ENCODE measurements around the gene GLS.
A peak's percentile ranks its signal among the peaks of the same experiment; 100 is the strongest.
"Not testable (repeated sequence)": the region's sequence is repeated elsewhere in the genome, so short reads cannot be mapped to it uniquely, and the experiment has no call there.

The GLS gene

GRCh38 chr2:190940454-190940853, 59.8 kb downstream of the GLS start:
- no peak for DNase-seq

DNA sequence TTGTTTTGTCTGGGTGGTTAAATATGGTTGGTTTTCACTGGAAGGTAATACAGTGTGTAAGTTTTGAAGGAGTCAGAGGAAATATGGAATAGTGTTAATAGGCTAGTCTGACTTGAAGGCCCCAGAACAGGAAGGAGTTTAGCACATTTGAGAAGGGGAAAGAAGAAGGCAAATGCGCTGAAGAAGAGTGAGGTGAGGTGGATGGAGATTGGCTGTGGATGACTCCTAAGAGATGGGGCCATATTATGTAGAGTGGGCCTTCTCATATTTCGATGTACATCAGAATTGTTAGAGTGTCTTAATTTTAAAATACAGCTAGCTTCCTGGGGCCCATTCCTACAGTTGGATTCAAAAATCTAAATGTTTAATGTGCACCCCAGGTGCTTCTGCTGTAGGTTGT, 61.0 kb downstream of the GLS start:
- no peak for DNase-seq

DNA sequence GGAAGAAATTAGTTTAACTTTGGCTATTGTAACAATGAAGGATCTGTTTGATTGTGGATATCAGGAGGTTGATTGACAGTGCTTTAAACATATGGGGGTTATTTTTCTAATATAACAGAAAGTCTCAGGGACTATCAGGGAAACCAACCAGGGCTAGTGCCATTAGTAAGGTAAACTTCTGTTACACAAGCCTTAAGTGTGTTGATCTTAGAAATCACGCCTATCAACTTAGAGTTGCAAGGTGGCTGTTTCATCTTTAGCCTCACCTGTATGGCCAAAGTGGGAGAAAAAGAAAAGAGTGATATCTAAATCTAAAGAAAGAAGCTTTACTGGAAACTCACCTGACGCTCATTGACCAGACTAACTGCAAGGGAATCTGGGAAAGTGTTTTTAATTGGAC, 62.1 kb downstream of the GLS start:
- DNase-seq, result no peak

DNA sequence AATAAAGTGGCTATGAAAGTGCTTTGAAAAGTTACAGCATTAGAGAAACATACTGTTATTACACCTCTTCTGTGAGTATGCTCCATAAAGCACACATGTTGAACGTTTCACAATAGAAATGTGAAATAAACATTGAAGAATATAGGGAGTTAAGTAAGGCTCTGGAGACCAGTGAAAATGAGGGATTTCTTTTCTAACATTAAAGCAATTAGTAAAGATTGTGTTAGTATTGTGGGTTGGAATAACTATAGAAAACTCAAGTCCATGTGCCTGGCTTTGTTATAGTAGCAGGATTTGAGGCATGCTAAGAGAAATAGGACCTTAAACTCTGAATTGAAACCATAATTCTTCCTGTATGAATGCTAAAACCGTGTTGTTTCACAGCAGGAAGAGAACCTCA, 63.1 kb downstream of the GLS start:
- DNase-seq, result no peak

DNA sequence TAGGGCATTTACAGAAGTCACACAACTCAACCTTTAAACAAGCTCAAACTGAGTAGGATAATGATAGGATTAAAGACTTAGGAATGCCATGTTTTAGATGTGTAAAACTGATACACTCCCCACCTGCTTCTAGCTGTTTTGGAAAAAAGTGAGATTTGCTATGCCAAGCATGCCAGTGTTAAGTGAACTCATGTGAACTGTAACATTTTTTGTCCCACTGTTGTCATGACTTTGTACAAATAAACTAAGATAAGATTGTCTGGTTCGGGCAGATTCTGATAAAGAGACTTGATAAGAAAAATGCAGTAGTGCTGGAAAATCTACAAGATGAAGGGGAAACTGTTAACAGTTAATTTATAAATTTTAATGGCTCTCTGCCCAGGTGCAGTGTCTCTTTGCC, 66.5 kb downstream of the GLS start:
- DNase-seq, result no peak

GRCh38 chr2:190947711-190948251, 67.2 kb downstream of the GLS start:
- DNase-seq, result peak; percentile 3

- no peak for DNase-seq
These were observed 68.0 kb downstream of the GLS start for GRCh38 chr2:190948671-190949070.

DNA sequence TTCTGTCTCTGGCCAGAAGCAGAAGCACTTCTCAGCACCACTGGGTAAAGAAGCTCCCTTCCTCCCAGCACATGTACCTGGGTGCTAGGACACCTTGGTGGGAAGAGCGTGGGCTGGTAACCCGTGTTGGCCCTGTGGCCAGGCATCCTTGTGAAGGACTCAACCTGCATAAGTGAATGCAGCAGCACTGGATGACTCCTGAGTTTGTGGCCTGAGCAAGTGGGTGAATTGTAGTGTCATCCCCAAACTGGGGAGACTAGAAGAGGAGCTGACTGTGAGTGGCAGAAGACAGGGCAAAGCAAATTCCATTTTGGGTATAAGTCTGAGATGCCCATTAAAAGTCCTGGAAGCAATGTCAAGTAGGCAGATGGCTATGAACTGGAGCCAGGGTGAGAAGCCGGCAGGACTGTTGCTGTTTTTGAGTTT, 70.0 kb downstream of the GLS start:
- DNase-seq, result no peak

GRCh38 chr2:190953257-190953656, 72.6 kb downstream of the GLS start:
- DNase-seq, result no peak

GRCh38 chr2:190959911-190960788, 79.5 kb downstream of the GLS start:
- no peak for DNase-seq

GRCh38 chr2:190961117-190961516, 80.5 kb downstream of the GLS start:
- not testable (repeated sequence) for DNase-seq

GRCh38 chr2:190961918-190962487, 81.4 kb downstream of the GLS start:
- DNase-seq, result no peak

DNA sequence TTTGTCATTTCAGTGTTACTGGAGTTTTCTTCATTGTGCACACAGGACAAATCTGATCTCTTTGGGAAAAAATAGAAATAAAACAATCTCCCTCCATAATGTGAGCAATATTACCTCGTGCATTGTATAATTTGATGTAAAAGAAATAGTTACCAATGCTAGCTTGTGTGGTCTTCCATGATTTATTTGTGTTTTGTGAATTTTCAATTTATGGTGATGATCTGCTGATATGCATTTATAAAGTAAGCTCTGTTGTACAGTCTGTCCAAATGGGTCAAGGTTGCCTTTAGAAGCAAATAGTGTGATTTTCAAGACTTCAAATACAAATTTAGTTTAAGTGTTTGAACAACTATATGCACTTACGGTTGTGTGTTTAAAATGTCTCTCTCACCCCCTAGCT, 82.5 kb downstream of the GLS start:
- no peak for DNase-seq

DNA sequence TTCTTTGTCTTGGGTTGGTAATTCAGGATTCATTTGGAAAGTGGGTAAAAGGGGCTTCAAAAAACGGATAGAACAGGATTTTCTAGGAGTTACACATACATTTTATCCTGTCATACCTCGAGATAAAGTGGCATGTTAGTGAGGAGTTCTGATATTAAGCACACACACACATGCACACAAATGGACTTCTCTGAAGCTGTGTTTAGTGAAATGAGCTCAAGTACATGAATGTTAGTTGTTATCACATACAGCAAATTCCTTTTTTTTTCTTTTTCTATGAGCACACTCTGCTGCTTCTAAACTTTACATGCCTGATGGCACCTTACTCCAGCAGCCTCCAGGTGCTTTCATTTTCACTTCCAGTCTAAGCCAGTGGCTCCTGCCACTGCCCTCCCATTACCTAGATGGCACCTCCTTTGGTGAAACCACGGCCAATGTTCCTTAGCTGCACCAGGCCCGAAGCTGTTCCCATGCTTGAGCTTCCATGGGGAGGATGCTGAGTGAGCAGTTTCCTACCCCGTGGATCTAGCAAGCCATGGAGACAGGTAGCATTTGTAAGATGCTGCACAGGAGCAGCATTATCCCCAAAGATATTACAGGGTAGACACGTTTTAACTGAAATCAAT, 83.7 kb downstream of the GLS start:
- DNase-seq, result no peak

GRCh38 chr2:190965580-190966222, 85.1 kb downstream of the GLS start:
- DNase-seq, result no peak

DNA sequence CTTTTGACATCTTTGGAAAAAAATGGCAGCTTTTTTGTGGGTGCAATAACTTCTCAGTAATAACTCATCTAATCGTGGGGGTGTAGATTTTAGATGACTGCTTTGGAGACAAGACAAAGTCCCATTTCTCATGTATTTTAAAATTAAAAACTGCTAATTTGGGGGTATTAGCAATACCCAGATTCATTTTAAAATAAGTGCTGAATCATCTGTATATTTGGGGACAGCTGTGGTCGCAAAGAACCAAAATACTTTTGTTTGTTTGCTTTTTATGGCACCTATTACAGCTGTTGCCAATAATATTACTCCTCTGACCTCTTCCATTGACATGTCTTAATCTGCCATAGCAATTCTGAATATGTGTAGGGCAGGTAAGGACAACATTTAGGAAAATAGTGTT, 87.9 kb downstream of the GLS start:
- no peak for DNase-seq

- no peak for DNase-seq
These were observed 89.5 kb downstream of the GLS start for GRCh38 chr2:190970160-190970559.

- DNase-seq, result no peak
These were observed 90.4 kb downstream of the GLS start for GRCh38 chr2:190970873-190971506.

GRCh38 chr2:190972213-190972612, 91.6 kb downstream of the GLS start:
- no peak for DNase-seq

- no peak for DNase-seq
These were observed 92.2 kb downstream of the GLS start for GRCh38 chr2:190972846-190973245.

GRCh38 chr2:190973262-190973661, 92.6 kb downstream of the GLS start:
- DNase-seq, result no peak

DNA sequence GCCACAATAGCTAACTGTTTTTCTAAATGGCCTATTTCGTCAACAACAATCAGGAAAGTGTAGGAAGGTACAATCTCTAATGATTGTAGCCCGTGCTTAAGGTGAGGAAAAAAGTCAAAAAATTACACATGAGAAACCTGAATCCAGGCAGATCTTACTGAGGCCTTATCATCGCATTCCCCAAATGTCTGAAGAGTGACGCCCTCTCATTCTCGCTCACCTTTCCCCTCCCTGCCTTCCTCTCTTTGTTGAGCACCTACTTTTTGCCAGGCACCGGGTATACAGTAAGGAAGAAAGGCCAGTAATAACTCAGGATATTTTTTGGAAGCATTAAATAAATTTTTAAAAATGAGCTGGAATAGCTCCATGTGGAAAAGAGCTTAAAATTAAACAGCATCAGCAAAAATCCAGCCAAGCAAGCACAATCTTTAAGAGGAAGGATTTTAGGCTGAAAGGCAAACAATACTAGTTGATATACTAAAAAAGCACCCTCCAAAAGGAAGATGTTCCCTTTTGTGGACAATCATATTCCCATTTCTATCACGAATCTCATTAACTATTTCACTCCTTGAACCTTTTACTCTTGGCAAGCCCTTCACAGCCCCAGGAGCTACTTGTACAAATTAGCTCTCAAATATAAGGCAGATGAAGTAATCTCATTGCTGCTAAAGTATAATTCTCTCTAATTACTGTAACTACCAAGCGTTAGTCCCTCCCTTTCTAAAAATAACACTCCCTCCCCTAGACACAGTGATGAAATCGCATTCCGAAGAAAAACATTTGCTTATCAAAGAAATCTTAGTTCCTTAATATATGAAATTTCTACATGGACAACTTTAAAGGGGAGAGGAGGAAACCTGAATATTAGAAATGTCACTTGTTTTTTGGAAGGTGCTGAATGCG, 93.4 kb downstream of the GLS start:
- DNase-seq, result no peak
